Measurements from ENCODE around the gene TNFSF13. TPM values are rescaled to one million over a fixed set of nuclear protein-coding genes. Genes with fewer than 3 reads are reported as not detected.

Gene TNFSF13
- total and polyA plus RNA-seq, 7 donors, result 15.6 to 108 (median 21.0) TPM

GRCh38 chr17:7587420-7588151 lies 29.0 kb downstream of the TNFSF13 start:
- intact Hi-C loops (cut with DNase I), result loop anchor here (2.0 to 10.0 kb wide), 3 partner anchors 73 to 267 kb away; partner anchors contain the start of genes CYB5D1, KCTD11, NAA38 and TMEM88
- H3K36me3 ChIP-seq, result peaks cover 9 to 28% (median 17%) of the 10 kb centered on the region in 4 donors
- 81 to 83% methylated on average over 12 of the region's 12 CpGs for WGBS, 2 donors
- H3K27me3 ChIP-seq, result no peaks in the 10 kb centered on the region
- no peak overlapping the region for H3K4me3 ChIP-seq
- no peaks in the 10 kb centered on the region for H3K9me3 ChIP-seq
- H3K27ac ChIP-seq, result peak overlapping the region; percentile 82 to 90 (median 86)
- DNase-seq, result peak; percentile 80
- TF ChIP-seq EP300 (IDR thresholded peaks at IDR 0.05) (no peak), POLR2AphosphoS5 (IDR thresholded peaks at IDR 0.05) (no peak), CTCF (IDR thresholded peaks at IDR 0.05) (no peak)
- H3K4me1 ChIP-seq, result peaks cover 0 to 56% (median 50%) of the 10 kb centered on the region in 4 donors

- no peaks in the 10 kb centered on the region for H3K9me3 ChIP-seq
- no peak for TF ChIP-seq EP300 (IDR thresholded peaks at IDR 0.05)
- no peak for TF ChIP-seq POLR2A (IDR thresholded peaks at IDR 0.05)
- TF ChIP-seq POLR2AphosphoS5 (IDR thresholded peaks at IDR 0.05), result no peak
- no peak for TF ChIP-seq CTCF (IDR thresholded peaks at IDR 0.05)
- 81 to 87% methylated on average over 30 of the region's 30 CpGs for WGBS, 2 donors
- no peaks in the 10 kb centered on the region for H3K27me3 ChIP-seq
- peak overlapping the region; percentile 61 to 73 (median 69) for H3K4me3 ChIP-seq
- intact Hi-C loops (cut with DNase I), result loop anchor here (2.0 to 10.0 kb wide), 3 partner anchors 74 to 266 kb away; partner anchors contain the start of genes CYB5D1, KCTD11, NAA38 and TMEM88
- H3K36me3 ChIP-seq, result peaks cover 19 to 39% (median 28%) of the 10 kb centered on the region in 4 donors
- peak overlapping the region; percentile 82 to 90 (median 86) for H3K27ac ChIP-seq
- DNase-seq, result no peak
- peaks cover 0 to 49% (median 42%) of the 10 kb centered on the region in 4 donors for H3K4me1 ChIP-seq
Measured at GRCh38 chr17:7588553-7589203, 30.1 kb downstream of the TNFSF13 start.

GRCh38 chr17:7589204-7589868 lies 30.8 kb downstream of the TNFSF13 start:
- DNase-seq, result peak; percentile 94
- intact Hi-C loops (cut with DNase I), result loop anchor here (2.0 to 10.0 kb wide), 3 partner anchors 75 to 265 kb away; partner anchors contain the start of genes CYB5D1, KCTD11, NAA38 and TMEM88
- H3K9me3 ChIP-seq, result no peaks in the 10 kb centered on the region
- TF ChIP-seq EP300 (IDR thresholded peaks at IDR 0.05) (no peak), POLR2A (IDR thresholded peaks at IDR 0.05) (peak in 1 of 2 donors; percentile 13), POLR2AphosphoS5 (IDR thresholded peaks at IDR 0.05) (peak; percentile 15 to 75 (median 62)), CTCF (IDR thresholded peaks at IDR 0.05) (peak; percentile 72 to 89 (median 88))
- H3K4me1 ChIP-seq, result peaks cover 0 to 46% (median 39%) of the 10 kb centered on the region in 4 donors
- H3K4me3 ChIP-seq, result peak overlapping the region; percentile 61 to 73 (median 69)
- 33 to 36% methylated on average over 56 of the region's 56 CpGs for WGBS, 2 donors
- H3K36me3 ChIP-seq, result peaks cover 26 to 46% (median 35%) of the 10 kb centered on the region in 4 donors
- H3K27me3 ChIP-seq, result no peaks in the 10 kb centered on the region
- H3K27ac ChIP-seq, result peak overlapping the region; percentile 82 to 90 (median 86)

GRCh38 chr17:7589891-7590691 lies 31.5 kb downstream of the TNFSF13 start, which contains the start of gene SOX15:
SOX15 (minus strand) TSS chr17:7590094; CDS start chr17:7589676, 418 bp downstream.
- Histone ChIP-seq H3K27me3 (no peaks in the 10 kb centered on the region), H3K4me1 (peaks cover 0 to 39% (median 32%) of the 10 kb centered on the region in 4 donors), H3K4me3 (peak within 1 kb of the TSS; percentile 61 to 73 (median 69)), H3K36me3 (peaks cover 30 to 53% (median 42%) of the 10 kb centered on the region in 4 donors), H3K27ac (peak within 1 kb of the TSS; percentile 82 to 90 (median 86)), H3K9me3 (no peaks in the 10 kb centered on the region)
- no peak for TF ChIP-seq CTCF (IDR thresholded peaks at IDR 0.05)
- no peak for TF ChIP-seq POLR2AphosphoS5 (IDR thresholded peaks at IDR 0.05)
- TF ChIP-seq POLR2A (IDR thresholded peaks at IDR 0.05), result no peak
- no peak for DNase-seq
- WGBS, 2 donors, result 66 to 68% methylated on average over 24 of the region's 24 CpGs
- intact Hi-C loops (cut with DNase I), result loop anchor here (2.0 to 10.0 kb wide), 3 partner anchors 75 to 265 kb away; partner anchors contain the start of genes CYB5D1, KCTD11, NAA38 and TMEM88

All from sigmoid colon (tissue), 7 donors.